HepG2 (cell line): Measurements from ENCODE around the gene CCDC177. TPM values are rescaled to one million over a fixed set of nuclear protein-coding genes. Genes with fewer than 3 reads are reported as not detected.

Experiments
- AKAP8 ChIP-seq: sonication (generic); formaldehyde crosslinking; IDR thresholded peaks from 2 replicates; pipeline ENCODE4 v1.5.1; 2020; ENCODE audit warnings: mild to moderate bottlenecking, missing genetic modification reagents
- ATF4 ChIP-seq, 2 experiments: fragments of 450-650 bp in 1 of 2; sonication (generic) in 1 of 2; formaldehyde crosslinking; IDR thresholded peaks; 2 replicates each; pipeline versions ENCODE4 v1.5.0 to v1.8.0; 2020 to 2022; ENCODE audit warnings: mild to moderate bottlenecking in 1 of 2, missing genetic modification reagents in 1 of 2
- E2F2 ChIP-seq: sonication (generic); formaldehyde crosslinking; IDR thresholded peaks from 2 replicates; pipeline ENCODE4 v1.4.0; 2020; ENCODE audit warnings: missing genetic modification reagents, borderline replicate concordance
- GATAD2A ChIP-seq: IDR thresholded peaks from 2 replicates; pipeline ENCODE4 v1.6.1; 2016
- HMG20A ChIP-seq: IDR thresholded peaks from 2 replicates; pipeline ENCODE4 v1.6.1; 2016; ENCODE audit warnings: borderline replicate concordance
- HNRNPK ChIP-seq: fragments of 200-400 bp; formaldehyde crosslinking; IDR thresholded peaks from 2 replicates; pipeline ENCODE4 v1.6.1; 2018; ENCODE audit warnings: low read length, low read depth, moderate library complexity, mild to moderate bottlenecking; ENCODE audit not compliant: poor library complexity, severe bottlenecking
- ISL2 ChIP-seq: sonication (generic); formaldehyde crosslinking; IDR thresholded peaks from 2 replicates; pipeline ENCODE4 v1.5.0; 2020; ENCODE audit warnings: missing genetic modification reagents
- KDM5A ChIP-seq: fragments of 200-600 bp; sonication (generic); IDR thresholded peaks from 2 replicates; pipeline ENCODE4 v1.7.0; 2018; ENCODE audit warnings: antibody characterized with exemption, mild to moderate bottlenecking, low read length, borderline replicate concordance
- MAX ChIP-seq: IDR thresholded peaks from 2 replicates; pipeline ENCODE4 v1.6.1; 2012; ENCODE audit warnings: inconsistent platforms
- MAZ ChIP-seq, 2 experiments: sonication (generic) in 1 of 2; formaldehyde crosslinking in 1 of 2; IDR thresholded peaks; 2 replicates each; pipeline versions ENCODE4 v1.5.0 to v1.6.1; 2012 to 2020; ENCODE audit warnings: low read depth in 2 of 2, mild to moderate bottlenecking in 2 of 2, borderline replicate concordance in 1 of 2, improper control_type of control experiment in 1 of 2, low read length in 1 of 2, missing genetic modification reagents in 1 of 2, moderate library complexity in 1 of 2
- NFIB ChIP-seq: sonication (generic); formaldehyde crosslinking; IDR thresholded peaks from 2 replicates; pipeline ENCODE4 v1.9.0; 2021; ENCODE audit warnings: missing genetic modification reagents, mild to moderate bottlenecking, borderline replicate concordance
- NR2C2 ChIP-seq: sonication (generic); formaldehyde crosslinking; IDR thresholded peaks from 2 replicates; pipeline ENCODE4 v1.4.0; 2020; ENCODE audit warnings: missing genetic modification reagents, mild to moderate bottlenecking, moderate library complexity, borderline replicate concordance
- POGZ ChIP-seq: sonication (generic); formaldehyde crosslinking; IDR thresholded peaks from 2 replicates; pipeline ENCODE4 v1.4.0; 2020; ENCODE audit warnings: mild to moderate bottlenecking, missing genetic modification reagents
- SETDB1 ChIP-seq: sonication (generic); formaldehyde crosslinking; IDR thresholded peaks from 2 replicates; pipeline ENCODE4 v1.5.1; 2020; ENCODE audit warnings: missing genetic modification reagents, mild to moderate bottlenecking, borderline replicate concordance
- SMARCC2 ChIP-seq: fragments of 450-650 bp; IDR thresholded peaks from 2 replicates; pipeline ENCODE4 v1.6.1; 2017; ENCODE audit warnings: antibody characterized with exemption, mild to moderate bottlenecking
- SNAPC4 ChIP-seq: sonication (generic); formaldehyde crosslinking; IDR thresholded peaks from 2 replicates; pipeline ENCODE4 v1.4.0; 2020; ENCODE audit warnings: mild to moderate bottlenecking, missing genetic modification reagents
- SP140L ChIP-seq: sonication (generic); formaldehyde crosslinking; IDR thresholded peaks from 2 replicates; pipeline ENCODE4 v1.4.0; 2020; ENCODE audit warnings: missing genetic modification reagents, borderline replicate concordance
- ZNF205 ChIP-seq: IDR thresholded peaks from 2 replicates; pipeline ENCODE4 v1.6.1; 2018; ENCODE audit warnings: missing biosample characterization, missing genetic modification reagents
- ZNF326 ChIP-seq: sonication (generic); formaldehyde crosslinking; IDR thresholded peaks from 2 replicates; pipeline ENCODE4 v1.4.0; 2020; ENCODE audit warnings: missing genetic modification reagents, borderline replicate concordance
- ZNF563 ChIP-seq: sonication (generic); formaldehyde crosslinking; IDR thresholded peaks from 2 replicates; pipeline ENCODE4 v1.8.0; 2022; ENCODE audit warnings: mild to moderate bottlenecking, moderate library complexity, missing genetic modification reagents
- ZNF746 ChIP-seq: sonication (generic); formaldehyde crosslinking; IDR thresholded peaks from 2 replicates; pipeline ENCODE4 v1.8.0; 2022; ENCODE audit warnings: mild to moderate bottlenecking, missing genetic modification reagents
- ZSCAN21 ChIP-seq: sonication (generic); formaldehyde crosslinking; IDR thresholded peaks from 2 replicates; pipeline ENCODE4 v1.8.0; 2022; ENCODE audit warnings: mild to moderate bottlenecking, missing genetic modification reagents, moderate library complexity, borderline replicate concordance
- polyA plus RNA-seq, 8 experiments: library from polyadenylated mRNA; depleted of rRNA in 3 of 8; stranded (reverse) in 7 of 8; unstranded in 1 of 8; fragments of >200 nt; fragmentation: Illumina TruSeq in 4 of 8; extraction: Trizol in 4 of 8; gene quantifications; 2 replicates each; pipeline versions ENCODE4 v1.2.1 to v1.2.3, GENCODE V29; 2011 to 2016; ENCODE audit warnings: low read depth in 4 of 8, missing spikeins in 1 of 8, mixed read lengths in 1 of 8; ENCODE audit not compliant: insufficient read depth in 1 of 8
- total RNA-seq, 5 experiments: library from RNA; depleted of rRNA; stranded (reverse); fragments of >200 nt; fragmentation: Illumina TruSeq; extraction: Trizol; gene quantifications; 2 replicates each; pipeline ENCODE4 v1.2.3, GENCODE V29; 2016; ENCODE audit warnings: low read depth in 1 of 5

Gene CCDC177
- total and polyA plus RNA-seq, 2 of the 13 experiments (the other 11 are each of a cell fraction or from before 2014, with no cell fraction given), result not detected

GRCh38 chr14:69611172-69612013, 36.7 kb upstream of the CCDC177 start, which contains the start of gene SUSD6 (continued):
- TF ChIP-seq GATAD2A (CRISPR knock-in tag) (no peak), ZNF563 (CRISPR knock-in tag) (no peak), MAX (peak; percentile 72), ISL2 (CRISPR knock-in tag) (0 out of 2 replicates have a peak, but pooled peaks have one; percentile 8), ZNF205 (CRISPR knock-in tag) (no peak), MAZ (IDR thresholded peaks at IDR 0.05; ENCODE audit: borderline replicate concordance, low read depth, low read length) (peak; percentile 18; the same call in 1 of the 2 replicates), MAZ (CRISPR knock-in tag; IDR thresholded peaks at IDR 0.05; ENCODE audit: low read depth) (no peak), ZSCAN21 (no peak), SP140L (CRISPR knock-in tag) (no peak), ATF4 (CRISPR knock-in tag; IDR thresholded peaks at IDR 0.05) (no peak), E2F2 (CRISPR knock-in tag) (no peak), SMARCC2 (no peak), AKAP8 (no peak), HMG20A (no peak), HNRNPK (peak; percentile 72), POGZ (CRISPR knock-in tag) (no peak), SETDB1 (CRISPR knock-in tag) (no peak), SNAPC4 (CRISPR knock-in tag) (no peak), NFIB (CRISPR knock-in tag) (no peak), KDM5A (peak; percentile 3; the same call in 1 of the 2 replicates), ZNF326 (no peak), NR2C2 (CRISPR knock-in tag) (0 out of 2 replicates have a peak, but pooled peaks have one; percentile 25), ZNF746 (CRISPR knock-in tag) (no peak)
